GM18907 (cell line): ENCODE data around the gene FAM135A.
"Not testable (repeated sequence)": the region's sequence is repeated elsewhere in the genome, so short reads cannot be mapped to it uniquely, and the experiment has no call there.

Experiments used
- ATAC-seq: cut with Tn5 transposase; IDR thresholded peaks from one replicate; pipeline ENCODE4 v1.9.1; 2021; ENCODE audit warnings: mild to moderate bottlenecking, moderate library complexity; ENCODE audit not compliant: unreplicated experiment

The FAM135A gene

GRCh38 chr6:70396163-70396562, 17.1 kb upstream of the FAM135A start:
- ATAC-seq, result no peak

GRCh38 chr6:70396796-70397729, 16.2 kb upstream of the FAM135A start:
- peak; percentile 49 for ATAC-seq

- peak; percentile 41 for ATAC-seq
Measured at GRCh38 chr6:70398783-70399728, 14.3 kb upstream of the FAM135A start.

DNA sequence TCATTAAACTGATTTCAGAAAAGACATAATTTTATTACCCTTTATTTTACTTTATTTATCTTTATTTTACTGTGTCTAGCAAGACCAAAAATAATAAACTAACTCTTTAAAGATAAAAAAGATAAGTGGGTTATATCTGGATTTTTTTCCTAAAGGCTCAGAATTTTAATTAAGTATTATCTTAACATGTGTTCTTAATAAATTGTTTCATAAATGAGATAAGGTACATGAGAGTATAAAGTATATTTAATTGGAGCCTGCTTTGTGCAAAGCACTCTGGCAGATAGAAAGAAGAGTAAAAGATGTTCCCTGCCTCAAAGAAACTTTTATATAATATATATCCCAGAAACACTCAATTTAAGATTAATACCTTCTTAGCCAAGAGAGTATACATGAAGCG, 8.7 kb upstream of the FAM135A start:
- no peak for ATAC-seq

DNA sequence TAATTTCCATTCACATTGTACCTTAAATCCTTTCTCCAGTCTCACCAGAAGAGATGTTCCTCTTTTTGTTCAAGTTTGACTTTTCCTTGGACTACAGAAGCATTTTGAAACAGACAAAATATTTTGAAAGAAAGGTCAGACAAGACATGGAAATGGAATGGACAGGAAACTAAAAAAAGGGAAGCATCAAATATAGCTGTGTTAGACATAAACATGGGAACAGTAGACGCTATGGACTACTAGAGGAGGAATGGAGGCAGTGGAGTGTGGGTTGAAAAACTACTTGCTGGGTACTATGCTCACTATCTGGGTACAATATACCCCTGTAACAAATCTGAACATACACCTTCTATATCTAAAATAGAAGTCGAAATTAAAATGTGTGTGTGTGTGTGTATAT, 4.1 kb upstream of the FAM135A start:
- ATAC-seq, result no peak

- no peak for ATAC-seq
Measured at GRCh38 chr6:70411542-70412251, 1.6 kb upstream of the FAM135A start.

DNA sequence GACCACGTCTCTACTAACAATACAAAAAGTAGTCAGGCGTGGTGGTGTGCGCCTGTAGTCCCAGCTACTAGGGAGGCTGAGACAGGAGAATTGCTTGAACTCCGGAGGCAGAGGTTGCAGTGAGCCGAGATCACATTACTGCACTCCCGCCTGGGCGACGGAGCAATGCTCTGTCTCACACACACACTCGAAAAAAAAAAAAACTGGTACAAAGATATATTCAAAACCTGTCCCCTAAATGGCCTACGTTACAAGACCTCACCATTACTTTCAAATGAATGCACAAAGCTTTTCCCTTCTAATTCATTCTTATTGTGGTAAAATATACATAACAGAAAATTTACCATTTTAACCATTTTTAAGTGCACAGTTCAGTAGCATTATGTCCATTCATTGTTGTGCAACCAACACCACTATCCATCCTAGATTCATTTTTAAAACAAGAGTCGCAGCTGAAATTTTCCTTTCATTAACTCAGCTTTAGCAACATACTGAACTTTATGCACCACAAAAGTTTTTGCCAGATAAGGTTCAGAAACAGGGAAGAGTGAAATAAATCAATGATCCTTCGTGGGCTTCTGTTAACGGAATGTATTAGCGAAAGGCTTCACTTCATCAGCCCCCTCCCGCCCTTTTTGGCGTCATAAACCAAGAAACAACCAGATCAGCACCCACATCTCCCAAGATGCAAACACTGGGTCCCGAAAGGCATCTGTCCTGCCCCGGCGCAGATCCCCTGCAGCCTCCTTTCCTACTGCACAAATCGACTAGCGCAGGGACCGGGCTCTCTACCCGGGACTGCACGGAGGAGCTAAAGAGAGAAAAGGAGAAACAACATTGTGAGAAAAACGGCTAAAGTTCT, 825 bp upstream of the FAM135A start:
- peak; percentile 30 for ATAC-seq

- ATAC-seq, result no peak
Measured at GRCh38 chr6:70413992-70414494, 735 bp downstream of the FAM135A start.

- no peak for ATAC-seq
Measured at GRCh38 chr6:70414813-70415212, 1.5 kb downstream of the FAM135A start.

GRCh38 chr6:70415247-70415646, 1.9 kb downstream of the FAM135A start:
- no peak for ATAC-seq

DNA sequence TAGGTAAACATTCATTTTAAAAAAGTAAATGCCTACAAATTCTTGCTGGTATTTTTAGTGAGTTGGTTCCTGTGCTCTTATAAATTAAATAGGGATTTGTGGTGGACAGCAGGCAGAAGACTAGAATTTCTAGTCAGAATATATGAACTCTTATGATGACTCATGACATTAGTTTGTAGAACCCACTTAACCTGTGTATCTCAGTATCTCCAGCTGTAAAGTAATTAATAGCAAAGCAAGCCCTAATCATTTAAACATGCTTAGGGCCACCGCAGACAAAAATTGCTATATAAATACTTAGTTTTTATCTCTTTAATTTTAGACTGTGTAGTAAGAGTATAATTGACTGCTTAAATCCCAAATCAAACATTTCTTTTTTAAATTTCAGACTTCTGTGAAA, 2.4 kb downstream of the FAM135A start:
- ATAC-seq, result no peak

- no peak for ATAC-seq
Measured at GRCh38 chr6:70421509-70421908, 8.2 kb downstream of the FAM135A start.

GRCh38 chr6:70423189-70424134, 10.2 kb downstream of the FAM135A start:
- no peak for ATAC-seq

- no peak for ATAC-seq
Measured at GRCh38 chr6:70424291-70424690, 11.0 kb downstream of the FAM135A start.

DNA sequence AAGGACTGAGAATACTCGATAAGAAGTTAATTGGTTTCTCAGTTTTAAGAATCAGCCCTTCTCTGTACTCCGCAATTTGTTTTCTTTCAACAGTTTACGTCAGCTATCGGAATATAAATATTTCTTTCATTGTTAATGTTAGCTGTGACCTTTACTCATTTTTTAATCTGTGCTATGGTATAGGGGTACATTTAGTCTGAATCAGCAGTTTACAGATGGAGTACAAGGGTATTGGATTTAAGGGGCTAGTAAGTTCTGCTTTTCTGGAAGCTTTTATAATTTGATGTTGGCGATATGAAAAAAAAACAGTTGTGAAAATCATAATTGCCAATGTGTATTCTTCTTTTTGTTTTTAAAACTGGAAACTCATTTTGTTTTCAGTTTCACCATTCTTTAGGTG, 23.0 kb downstream of the FAM135A start:
- no peak for ATAC-seq

DNA sequence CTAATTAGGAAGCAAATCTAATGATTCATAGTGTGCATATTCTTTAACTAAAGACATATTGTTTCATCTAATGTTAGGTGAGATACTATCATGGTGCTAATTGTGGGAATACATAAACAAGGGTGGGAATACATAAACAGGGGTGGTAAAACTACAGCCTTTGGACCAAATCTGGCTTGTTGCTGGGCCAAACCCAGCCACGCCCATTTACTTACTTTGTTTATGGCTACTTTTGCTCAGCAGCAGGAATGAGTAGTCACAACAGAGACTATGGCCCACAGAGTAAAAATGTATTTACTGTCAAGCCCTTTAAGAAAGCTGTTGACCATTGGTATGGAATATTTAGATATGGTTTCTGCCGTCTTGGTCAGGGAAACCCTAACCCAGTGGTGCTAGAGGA, 31.7 kb downstream of the FAM135A start:
- no peak for ATAC-seq

DNA sequence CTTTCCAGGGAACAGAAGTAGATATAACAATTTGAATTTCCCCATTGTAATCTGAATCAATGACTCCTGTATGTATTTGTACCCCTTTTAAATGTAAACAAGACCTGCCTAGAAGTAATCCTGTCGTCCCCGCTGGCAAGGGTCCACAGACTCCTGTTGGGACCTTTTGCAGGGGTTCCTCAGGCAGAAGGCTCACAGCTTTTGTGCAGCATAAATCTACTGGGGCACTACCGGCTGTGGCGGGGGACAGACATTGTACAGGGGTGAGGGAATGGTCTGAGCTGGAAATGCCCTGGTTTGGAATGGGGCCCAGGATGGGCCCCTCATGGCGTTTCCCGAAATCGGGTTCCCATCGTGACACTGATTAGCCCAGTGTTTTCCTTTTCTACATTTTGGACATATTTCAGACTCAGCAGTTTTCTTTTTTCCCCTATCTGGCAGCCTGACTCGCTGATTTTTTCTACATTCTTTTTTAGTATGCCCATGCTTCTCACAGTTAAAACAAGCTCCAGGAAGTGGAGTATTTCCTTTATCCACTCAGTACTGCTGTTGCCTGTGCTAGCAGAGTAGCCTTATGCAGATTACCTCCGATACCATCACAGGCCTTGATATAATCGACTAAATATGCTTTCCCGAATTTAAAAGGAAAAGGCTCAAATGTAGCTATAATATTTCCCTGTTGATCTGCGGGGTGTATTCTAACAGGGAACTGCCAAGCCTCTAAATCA, 34.2 kb downstream of the FAM135A start:
- ATAC-seq, result not testable (repeated sequence)

GRCh38 chr6:70453899-70454298, 40.6 kb downstream of the FAM135A start:
- ATAC-seq, result not testable (repeated sequence)
